ENCODE measurements around the gene IFNL1.
"Not testable (repeated sequence)": the region's sequence is repeated elsewhere in the genome, so short reads cannot be mapped to it uniquely, and the experiment has no call there.

The IFNL1 gene

GRCh38 chr19:39270036-39270871 lies 26.0 kb upstream of the IFNL1 start:
- DNase-seq, result no peak

- DNase-seq, result not testable (repeated sequence)
Measured at GRCh38 chr19:39273859-39274258, 22.3 kb upstream of the IFNL1 start.

GRCh38 chr19:39275578-39275977 lies 20.6 kb upstream of the IFNL1 start:
- no peak for DNase-seq

GRCh38 chr19:39276740-39277139 lies 19.5 kb upstream of the IFNL1 start:
- no peak for DNase-seq

GRCh38 chr19:39277598-39277997 lies 18.6 kb upstream of the IFNL1 start:
- DNase-seq, result no peak

- DNase-seq, result no peak
Measured at GRCh38 chr19:39282021-39282420, 14.2 kb upstream of the IFNL1 start.

- no peak for DNase-seq
Measured at GRCh38 chr19:39284032-39284431, 12.2 kb upstream of the IFNL1 start.

- DNase-seq, result no peak
Measured at GRCh38 chr19:39293394-39293793, 2.8 kb upstream of the IFNL1 start.

- no peak for DNase-seq
Measured at GRCh38 chr19:39296906-39297305, 699 bp downstream of the IFNL1 start.

- no peak for DNase-seq
Measured at GRCh38 chr19:39297931-39298634, 1.9 kb downstream of the IFNL1 start.

GRCh38 chr19:39299404-39299803 lies 3.2 kb downstream of the IFNL1 start:
- DNase-seq, result no peak

- no peak for DNase-seq
Measured at GRCh38 chr19:39299832-39300231, 3.6 kb downstream of the IFNL1 start.

- no peak for DNase-seq
Measured at GRCh38 chr19:39301021-39301420, 4.8 kb downstream of the IFNL1 start.

- DNase-seq, result no peak
Measured at GRCh38 chr19:39301562-39301961, 5.4 kb downstream of the IFNL1 start.

- no peak for DNase-seq
Measured at GRCh38 chr19:39303373-39304184, 7.4 kb downstream of the IFNL1 start.

- no peak for DNase-seq
Measured at GRCh38 chr19:39304185-39304513, 7.9 kb downstream of the IFNL1 start.

GRCh38 chr19:39304701-39305571 lies 8.7 kb downstream of the IFNL1 start:
- DNase-seq, result no peak

- no peak for DNase-seq
Measured at GRCh38 chr19:39306075-39306474, 9.9 kb downstream of the IFNL1 start.

GRCh38 chr19:39307046-39307821 lies 11.0 kb downstream of the IFNL1 start:
- DNase-seq, result no peak

GRCh38 chr19:39307822-39308530 lies 11.8 kb downstream of the IFNL1 start:
- DNase-seq, result no peak
